Thyroid gland (tissue), 4 donors: ENCODE data around the gene AVPI1. TPM values are rescaled to one million over a fixed set of nuclear protein-coding genes. Genes with fewer than 3 reads are reported as not detected.
A peak's percentile ranks its signal among the peaks of the same experiment; 100 is the strongest.

ENCODE experiments used
- DNase-seq, 2 donors: peaks; one replicate each; pipeline ENCODE4 v3.0.0-alpha.2; 2019
- H3K27ac ChIP-seq, 3 donors: fragments of 200-600 bp; sonication (generic); 1 replicate in 2 of 3; 2 replicates in 1 of 3; pipeline ENCODE4 v1.5.1; 2016 to 2019; ENCODE audit warnings: mild to moderate bottlenecking in 1 of 3, moderate library complexity in 1 of 3
- H3K27me3 ChIP-seq: fragments of 200-600 bp; sonication (generic); one replicate; pipeline ENCODE4 v1.5.1; 2019
- H3K36me3 ChIP-seq, 2 donors: fragments of 200-600 bp; sonication (generic); one replicate each; pipeline ENCODE4 v1.5.1; 2016 to 2019
- H3K4me1 ChIP-seq, 2 donors: fragments of 200-600 bp; sonication (generic); one replicate each; pipeline ENCODE4 v1.5.1; 2017 to 2019
- H3K4me3 ChIP-seq, 3 donors: fragments of 200-600 bp; sonication (generic); replicated peaks in 1 of 3; 1 replicate in 2 of 3; 2 replicates in 1 of 3; pipeline ENCODE4 v1.5.1; 2016; ENCODE audit warnings: mild to moderate bottlenecking in 1 of 3
- H3K9me3 ChIP-seq: fragments of 200-600 bp; sonication (generic); one replicate; pipeline ENCODE4 v1.5.1; 2017
- CTCF ChIP-seq, 6 experiments: fragments of 200-600 bp in 3 of 6; fragments of 450-650 bp in 3 of 6; sonication (generic) in 3 of 6; IDR thresholded peaks; one replicate each; pipeline ENCODE4 v1.5.1; 2016 to 2019; ENCODE audit warnings: antibody characterized with exemption in 6 of 6, mild to moderate bottlenecking in 2 of 6, inconsistent platforms in 1 of 6, moderate library complexity in 1 of 6
- POLR2A ChIP-seq, 2 donors: fragments of 450-650 bp; IDR thresholded peaks; one replicate each; pipeline ENCODE4 v1.6.1; 2017; ENCODE audit warnings: antibody characterized with exemption in 2 of 2, mild to moderate bottlenecking in 2 of 2, moderate library complexity in 1 of 2
- WGBS, 2 donors: methylation state at CpG; one replicate each; pipeline ENCODE4 v1.1.5; 2017; 5-methylcytosine and 5-hydroxymethylcytosine counted together
- intact Hi-C: fragments of 100-400 bp; cut with DNase I; formaldehyde crosslinking; loops from one replicate; pipeline ENCODE4 v1.15.1; 2023
- total RNA-seq, 4 donors: library from RNA; depleted of rRNA; stranded (reverse); fragments of >200 nt; gene quantifications; one replicate each; pipeline ENCODE4 v1.2.3, GENCODE V29; 2016

Gene AVPI1
- total RNA-seq, 4 donors from 2014 or later: 6.7 to 17.8 (median 11.2) TPM

GRCh38 chr10:97723001-97723400 lies 36.0 kb upstream of the AVPI1 start:
- Histone ChIP-seq H3K27ac (no peak overlapping the region), H3K9me3 (no peaks in the 10 kb centered on the region), H3K27me3 (no peaks in the 10 kb centered on the region), H3K4me1 (peaks cover 11 to 16% of the 10 kb centered on the region in 2 donors), H3K36me3 (no peaks in the 10 kb centered on the region), H3K4me3 (no peak overlapping the region)
- no peak for TF ChIP-seq POLR2A (IDR thresholded peaks at IDR 0.05)
- TF ChIP-seq CTCF (IDR thresholded peaks at IDR 0.05): no peak
- 83 to 90% methylated on average over 3 of the region's 3 CpGs for WGBS, 2 donors
- intact Hi-C loops: no loop called here
- DNase-seq: no peak

DNA sequence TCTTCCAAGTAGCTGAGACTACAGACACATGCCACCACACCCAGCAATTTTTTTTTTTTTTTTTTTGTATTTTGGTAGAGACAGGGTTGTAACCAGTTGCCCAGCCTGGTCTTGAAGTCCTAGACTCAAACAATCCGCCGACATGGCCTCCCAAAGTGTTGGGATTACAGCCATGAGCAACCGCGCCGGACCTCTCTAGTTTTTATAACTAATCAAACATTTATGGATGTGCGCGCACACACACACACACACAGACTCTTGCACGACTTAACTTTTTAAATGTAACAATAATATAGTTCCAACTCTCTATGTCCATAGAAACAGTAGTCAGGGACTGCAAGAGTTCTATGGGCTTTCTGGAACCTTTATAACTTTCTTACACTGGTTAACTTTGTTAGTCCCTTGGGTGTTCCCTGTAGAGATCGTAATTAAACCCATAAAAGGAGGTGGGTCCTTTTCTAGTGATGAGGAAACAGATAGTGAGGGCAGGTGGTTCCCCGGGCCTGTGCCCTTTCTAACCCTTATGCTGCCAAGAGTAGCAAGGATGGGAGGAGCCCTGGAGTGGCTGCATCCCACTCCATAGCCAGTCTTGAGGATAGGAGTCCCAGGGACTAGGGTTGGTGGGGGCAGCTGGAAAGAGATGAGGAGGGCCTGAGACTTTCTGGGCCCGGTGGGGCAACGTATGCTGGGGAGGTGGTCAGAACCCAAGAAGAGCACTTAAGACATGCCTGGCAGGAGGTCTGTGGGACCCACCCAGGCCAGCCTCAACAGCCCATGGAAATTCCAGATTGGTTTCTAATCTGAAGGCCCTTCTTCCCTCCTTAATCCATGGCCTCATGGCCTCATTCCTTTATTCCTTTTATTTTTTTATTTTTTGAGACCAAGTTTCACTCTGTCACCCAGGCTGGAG lies 35.1 kb upstream of the AVPI1 start:
- H3K27me3 ChIP-seq: no peaks in the 10 kb centered on the region
- no peak overlapping the region for H3K4me3 ChIP-seq
- WGBS, 2 donors: 77 to 90% methylated on average over 12 of the region's 12 CpGs
- no peaks in the 10 kb centered on the region for H3K36me3 ChIP-seq
- no peak for TF ChIP-seq CTCF (IDR thresholded peaks at IDR 0.05)
- TF ChIP-seq POLR2A (IDR thresholded peaks at IDR 0.05): no peak
- H3K27ac ChIP-seq: no peak overlapping the region
- intact Hi-C loops: no loop called here
- H3K4me1 ChIP-seq: peaks cover 12 to 21% of the 10 kb centered on the region in 2 donors
- H3K9me3 ChIP-seq: no peaks in the 10 kb centered on the region
- DNase-seq: no peak

DNA sequence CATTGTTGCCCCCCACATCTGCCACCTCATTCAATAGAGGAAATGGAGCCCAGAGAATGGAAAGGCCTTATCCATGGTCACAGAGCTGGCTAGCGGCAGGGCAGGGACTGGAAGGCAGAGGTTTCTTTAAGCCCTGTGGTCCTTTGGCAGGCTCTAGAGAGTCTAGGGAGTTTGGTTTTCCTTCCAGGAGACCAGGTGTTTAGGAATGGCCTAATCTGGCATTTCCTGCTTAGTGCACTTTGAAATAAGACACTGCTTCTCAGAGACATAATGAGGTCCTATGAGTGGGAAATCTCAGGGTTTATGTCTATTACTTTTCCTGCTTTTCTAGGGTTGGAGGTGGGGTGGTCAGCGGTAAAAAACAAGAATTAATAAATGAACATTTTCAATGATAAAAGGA lies 32.6 kb upstream of the AVPI1 start:
- peaks cover 12 to 35% of the 10 kb centered on the region in 2 donors for H3K4me1 ChIP-seq
- no peaks in the 10 kb centered on the region for H3K36me3 ChIP-seq
- H3K9me3 ChIP-seq: no peaks in the 10 kb centered on the region
- no peaks in the 10 kb centered on the region for H3K27me3 ChIP-seq
- H3K4me3 ChIP-seq: no peak overlapping the region
- no peak for DNase-seq
- intact Hi-C loops: no loop called here
- H3K27ac ChIP-seq: peak overlapping the region in 1 of 3 donors; percentile 81
- 92 to 97% methylated on average over 1 to 2 of the region's 2 CpGs for WGBS, 2 donors
- TF ChIP-seq POLR2A (IDR thresholded peaks at IDR 0.05) (no peak), CTCF (IDR thresholded peaks at IDR 0.05) (no peak)

DNA sequence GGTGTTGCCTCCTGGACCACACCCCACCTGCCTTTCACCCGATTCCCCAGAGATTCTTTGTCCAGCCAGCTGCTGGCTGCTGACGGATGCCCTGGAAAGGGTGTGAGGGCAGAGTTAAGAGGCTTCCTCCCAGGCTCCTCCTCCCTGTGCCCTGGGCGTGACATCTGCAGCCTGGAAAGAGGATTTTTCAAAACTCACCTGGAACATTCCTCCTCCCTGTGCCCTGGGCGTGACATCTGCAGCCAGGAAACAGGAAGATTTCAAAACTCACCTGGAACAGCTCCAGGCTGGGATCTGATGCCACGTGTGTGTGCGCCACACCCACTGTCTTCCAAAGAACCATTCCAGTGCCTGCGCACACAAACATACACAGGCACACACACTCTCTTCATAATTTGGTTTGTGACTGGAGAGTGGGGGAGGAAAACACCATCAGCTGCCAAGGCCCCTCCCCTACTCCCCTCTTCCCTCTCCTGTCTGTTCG lies 31.7 kb upstream of the AVPI1 start:
- TF ChIP-seq POLR2A (IDR thresholded peaks at IDR 0.05): peak in 1 of 2 donors; percentile 25
- no peak for TF ChIP-seq CTCF (IDR thresholded peaks at IDR 0.05)
- no peaks in the 10 kb centered on the region for H3K27me3 ChIP-seq
- H3K27ac ChIP-seq: peak overlapping the region; percentile 59 to 81 (median 73)
- no peaks in the 10 kb centered on the region for H3K9me3 ChIP-seq
- H3K4me3 ChIP-seq: no peak overlapping the region
- DNase-seq: peak; percentile 91 to 95
- intact Hi-C loops: no loop called here
- WGBS, 2 donors: 15 to 26% methylated on average over 7 to 8 of the region's 8 CpGs
- no peaks in the 10 kb centered on the region for H3K36me3 ChIP-seq
- H3K4me1 ChIP-seq: peaks cover 12 to 35% of the 10 kb centered on the region in 2 donors

DNA sequence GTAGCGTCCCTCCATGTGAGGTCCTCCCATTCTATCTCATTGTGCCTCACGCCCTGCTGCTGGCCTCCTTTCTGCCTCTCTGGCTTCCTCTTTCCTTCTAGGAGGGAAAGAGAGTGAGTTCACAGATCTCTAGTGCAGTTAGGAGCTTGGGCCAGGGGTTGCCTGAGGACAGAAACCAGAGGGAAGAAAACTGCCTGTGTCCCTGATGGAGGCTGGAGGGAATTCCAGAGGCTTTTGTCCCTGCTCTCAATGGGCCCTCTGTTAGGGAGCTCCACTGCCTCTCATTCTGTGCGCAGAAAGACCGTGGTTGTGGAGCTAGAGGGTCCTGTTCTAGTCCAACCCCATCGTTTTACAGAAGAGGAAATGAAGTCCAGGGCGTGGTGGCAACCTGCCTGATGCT lies 31.1 kb upstream of the AVPI1 start:
- no peak for DNase-seq
- H3K4me1 ChIP-seq: peaks cover 12 to 38% of the 10 kb centered on the region in 2 donors
- intact Hi-C loops: no loop called here
- TF ChIP-seq POLR2A (IDR thresholded peaks at IDR 0.05) (no peak), CTCF (IDR thresholded peaks at IDR 0.05) (no peak)
- no peak overlapping the region for H3K4me3 ChIP-seq
- no peaks in the 10 kb centered on the region for H3K27me3 ChIP-seq
- peak overlapping the region; percentile 43 to 81 (median 73) for H3K27ac ChIP-seq
- H3K9me3 ChIP-seq: no peaks in the 10 kb centered on the region
- WGBS, 2 donors: 73 to 83% methylated on average over 6 of the region's 6 CpGs
- no peaks in the 10 kb centered on the region for H3K36me3 ChIP-seq
